Lower lobe of right lung (tissue), 2 donors: ENCODE measurements around the gene QPRT. TPM values are rescaled to one million over a fixed set of nuclear protein-coding genes. Genes with fewer than 3 reads are reported as not detected.
"Not testable (repeated sequence)": the region's sequence is repeated elsewhere in the genome, so short reads cannot be mapped to it uniquely, and the experiment has no call there.

Experiments used
- ATAC-seq, 2 donors: fragments of 200-7000 bp; cut with Tn5 transposase; one replicate each; pipeline ENCODE4 v1.9.1; 2020 to 2022; ENCODE audit warnings: mild to moderate bottlenecking in 2 of 2, moderate library complexity in 2 of 2
- DNase-seq: peaks from one replicate; pipeline ENCODE4 v3.0.0-alpha.2; 2020
- H3K27ac ChIP-seq: fragments of 200-600 bp; one replicate; pipeline ENCODE4 v1.8.0; 2022
- H3K27me3 ChIP-seq: fragments of 200-600 bp; one replicate; pipeline ENCODE4 v1.8.0; 2022; ENCODE audit warnings: low read depth
- H3K36me3 ChIP-seq: fragments of 200-600 bp; one replicate; pipeline ENCODE4 v1.8.0; 2022; ENCODE audit warnings: mild to moderate bottlenecking
- H3K4me1 ChIP-seq: fragments of 200-600 bp; one replicate; pipeline ENCODE4 v1.8.0; 2022
- H3K4me3 ChIP-seq: fragments of 200-600 bp; one replicate; pipeline ENCODE4 v1.8.0; 2022; ENCODE audit warnings: mild to moderate bottlenecking
- H3K9me3 ChIP-seq: fragments of 200-600 bp; one replicate; pipeline ENCODE4 v1.8.0; 2022
- intact Hi-C: fragments of 100-400 bp; cut with DNase I; formaldehyde crosslinking; loops from one replicate; pipeline ENCODE4 v1.11.0; 2022
- total RNA-seq: library from RNA; stranded (reverse); fragmentation: NEBNext Ultra II Directional; extraction: Animal tissue kit (Norgen Biotek cat#: 25700); gene quantifications from one replicate; pipeline ENCODE4 v1.2.1, GENCODE V29; 2021
- TF ChIP-seq, protein P1 (sequence below): fragments of 200-600 bp; IDR thresholded peaks from one replicate; pipeline ENCODE4 v1.8.0; 2022; ENCODE audit warnings: antibody characterized with exemption, mild to moderate bottlenecking
- donor health status: DM: no; HTN: yes; CAD: no; lungs with severe emphysema.

QPRT gene
- total RNA-seq, 1 donor from 2014 or later, result 11.0 TPM

DNA sequence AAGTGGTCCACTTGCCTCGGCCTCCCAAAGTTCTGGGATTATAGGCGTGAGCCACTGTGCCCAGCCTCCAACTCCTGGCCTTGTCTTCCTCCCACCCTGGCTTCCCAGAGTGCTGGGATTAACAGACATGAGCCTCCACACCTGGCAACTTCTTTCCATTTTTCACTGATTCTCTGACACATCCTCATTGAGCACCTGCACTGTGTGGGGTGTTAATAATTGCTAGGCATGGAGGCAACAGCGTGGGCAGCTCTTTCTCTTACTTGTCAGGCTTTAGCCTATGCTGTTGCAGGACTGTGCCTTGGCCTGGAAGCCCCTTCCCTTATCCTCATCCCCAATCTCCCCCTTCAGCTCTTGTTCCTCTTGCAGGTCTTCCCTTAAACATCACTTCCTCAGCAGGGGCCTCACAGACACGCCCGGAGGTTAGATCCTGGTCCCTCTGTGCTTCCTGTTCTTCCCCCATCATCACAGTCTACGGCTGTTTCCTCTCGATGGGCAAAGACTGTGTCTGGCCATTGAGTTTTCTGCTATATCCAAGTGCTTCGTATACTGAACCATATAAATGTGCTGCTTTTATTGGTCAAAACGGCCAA lies 7.9 kb downstream of the QPRT start:
- Histone ChIP-seq H3K4me3 (no peak overlapping the region), H3K36me3 (no peaks in the 10 kb centered on the region), H3K27ac (no peak overlapping the region), H3K27me3 (no peaks in the 10 kb centered on the region), H3K9me3 (no peaks in the 10 kb centered on the region), H3K4me1 (no peaks in the 10 kb centered on the region)
- no peak for DNase-seq
- TF ChIP-seq, protein P1, sequence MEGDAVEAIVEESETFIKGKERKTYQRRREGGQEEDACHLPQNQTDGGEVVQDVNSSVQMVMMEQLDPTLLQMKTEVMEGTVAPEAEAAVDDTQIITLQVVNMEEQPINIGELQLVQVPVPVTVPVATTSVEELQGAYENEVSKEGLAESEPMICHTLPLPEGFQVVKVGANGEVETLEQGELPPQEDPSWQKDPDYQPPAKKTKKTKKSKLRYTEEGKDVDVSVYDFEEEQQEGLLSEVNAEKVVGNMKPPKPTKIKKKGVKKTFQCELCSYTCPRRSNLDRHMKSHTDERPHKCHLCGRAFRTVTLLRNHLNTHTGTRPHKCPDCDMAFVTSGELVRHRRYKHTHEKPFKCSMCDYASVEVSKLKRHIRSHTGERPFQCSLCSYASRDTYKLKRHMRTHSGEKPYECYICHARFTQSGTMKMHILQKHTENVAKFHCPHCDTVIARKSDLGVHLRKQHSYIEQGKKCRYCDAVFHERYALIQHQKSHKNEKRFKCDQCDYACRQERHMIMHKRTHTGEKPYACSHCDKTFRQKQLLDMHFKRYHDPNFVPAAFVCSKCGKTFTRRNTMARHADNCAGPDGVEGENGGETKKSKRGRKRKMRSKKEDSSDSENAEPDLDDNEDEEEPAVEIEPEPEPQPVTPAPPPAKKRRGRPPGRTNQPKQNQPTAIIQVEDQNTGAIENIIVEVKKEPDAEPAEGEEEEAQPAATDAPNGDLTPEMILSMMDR, result no peak
- intact Hi-C loops, result no loop called here
- peak in 1 of 2 donors; percentile 36 for ATAC-seq

DNA sequence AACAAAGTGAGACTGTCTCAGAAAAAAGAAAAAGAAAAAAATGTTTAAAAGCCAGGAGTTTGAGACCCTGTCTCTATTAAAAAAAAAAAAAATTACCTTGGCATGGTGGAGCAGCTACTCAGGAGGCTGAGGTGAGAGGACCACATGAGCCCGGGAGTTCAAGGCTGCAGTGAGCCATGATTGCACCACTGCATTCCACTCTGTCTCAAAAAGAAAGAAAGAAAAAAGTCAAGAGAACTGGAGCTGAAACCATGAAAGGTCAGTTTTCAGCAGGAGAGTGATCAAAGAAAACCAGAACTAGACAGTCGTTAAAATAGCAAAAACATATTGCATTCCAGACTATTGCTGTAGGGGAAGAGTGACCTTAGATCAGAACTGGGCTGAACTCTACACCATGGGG lies 8.8 kb downstream of the QPRT start:
- intact Hi-C loops, result no loop called here
- TF ChIP-seq, protein P1, result no peak
- DNase-seq, result no peak

DNA sequence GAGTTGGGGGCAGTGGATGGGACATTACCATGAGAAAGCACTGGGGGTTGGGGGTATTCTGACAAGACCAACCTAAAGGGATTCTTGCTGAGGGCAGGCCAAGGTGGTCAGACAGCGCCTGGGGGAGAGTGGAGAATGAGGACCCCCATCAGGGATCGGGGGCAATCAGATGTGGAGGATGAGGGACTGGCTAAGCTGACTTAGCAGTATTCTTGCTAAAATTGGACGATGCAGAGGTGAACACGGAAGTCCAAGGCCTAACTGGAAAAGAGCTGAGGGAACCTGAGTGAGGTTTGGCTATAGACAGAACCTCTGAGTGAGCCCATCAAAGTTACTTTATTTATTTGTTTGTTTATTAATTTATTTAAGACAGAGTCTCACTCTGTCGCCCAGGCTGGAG lies 9.2 kb downstream of the QPRT start:
- Histone ChIP-seq H3K27me3 (no peaks in the 10 kb centered on the region), H3K27ac (no peak overlapping the region), H3K4me3 (no peak overlapping the region), H3K4me1 (no peaks in the 10 kb centered on the region), H3K9me3 (no peaks in the 10 kb centered on the region), H3K36me3 (no peaks in the 10 kb centered on the region)
- intact Hi-C loops, result no loop called here
- DNase-seq (no peak), ATAC-seq (no peak)
- TF ChIP-seq, protein P1, result no peak

More for the DNA sequence above, 8.8 kb downstream of the QPRT start:
- Histone ChIP-seq H3K4me3 (no peak overlapping the region), H3K36me3 (no peaks in the 10 kb centered on the region), H3K27me3 (no peaks in the 10 kb centered on the region), H3K9me3 (no peaks in the 10 kb centered on the region), H3K27ac (no peak overlapping the region), H3K4me1 (no peaks in the 10 kb centered on the region)
- ATAC-seq, result no peak

DNA sequence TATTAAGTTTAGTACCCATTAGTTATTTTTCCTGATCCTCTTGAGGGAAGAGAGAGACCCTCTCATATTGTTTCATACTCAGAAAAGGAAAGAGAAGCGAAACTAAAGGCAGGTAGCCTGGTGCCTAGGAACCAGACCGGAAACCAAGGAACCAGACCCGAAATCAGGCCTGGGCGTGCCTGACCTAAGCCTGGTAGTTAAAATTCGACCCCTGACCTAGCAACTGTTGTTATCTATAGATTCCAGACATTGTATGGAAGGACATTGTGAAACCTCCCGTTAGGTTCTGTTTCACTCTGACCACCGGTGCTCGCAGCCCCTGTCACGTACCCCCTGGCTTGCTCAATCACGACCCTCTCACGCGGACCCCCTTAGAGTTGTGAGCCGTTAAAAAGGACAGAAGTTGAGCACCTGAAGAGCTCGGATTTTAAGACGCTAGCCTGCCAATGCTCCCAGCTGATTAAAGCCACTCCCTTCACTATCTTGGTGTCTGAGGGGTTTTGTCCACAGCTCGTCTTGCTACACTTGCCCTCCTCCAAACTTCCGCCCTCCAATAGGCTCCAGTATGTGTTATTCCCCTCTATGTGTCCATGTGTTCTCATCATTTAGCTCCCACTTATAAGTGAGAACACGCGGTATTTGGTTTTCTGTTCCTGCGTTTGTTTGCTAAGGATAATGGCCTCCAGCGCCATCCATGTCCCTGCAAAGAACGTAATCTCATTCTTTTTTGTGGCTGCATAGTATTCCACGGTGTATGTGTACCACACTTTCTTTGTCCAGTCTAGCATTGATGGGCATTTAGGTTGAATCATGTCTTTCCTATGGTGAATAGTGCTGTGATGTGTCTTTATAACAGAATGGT lies 10.7 kb downstream of the QPRT start:
- H3K4me3 ChIP-seq, H3K36me3 ChIP-seq, intact Hi-C loops, H3K27me3 ChIP-seq, ATAC-seq, DNase-seq, H3K9me3 ChIP-seq, H3K27ac ChIP-seq, H3K4me1 ChIP-seq: not testable (repeated sequence)

DNA sequence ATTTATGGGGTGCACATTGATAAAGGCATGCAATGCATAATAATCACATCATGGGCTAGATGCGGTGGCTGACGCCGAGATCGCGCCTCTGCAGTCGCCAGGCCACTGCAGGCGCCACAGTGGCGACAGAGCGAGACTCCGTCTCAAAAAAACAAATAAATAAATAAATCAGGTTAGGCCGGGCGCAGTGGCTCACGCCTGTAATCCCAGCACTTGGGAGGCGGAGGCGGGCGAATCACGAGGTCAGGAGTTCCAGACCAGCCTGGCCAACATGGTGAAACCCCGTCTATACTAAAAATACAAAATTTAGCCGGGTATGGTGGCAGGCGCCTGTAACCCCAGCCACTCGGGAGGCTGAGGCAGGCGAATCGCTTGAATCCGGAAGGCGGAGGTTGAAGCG lies 13.6 kb downstream of the QPRT start:
- H3K4me3 ChIP-seq, H3K27ac ChIP-seq, H3K4me1 ChIP-seq, H3K36me3 ChIP-seq, H3K27me3 ChIP-seq, H3K9me3 ChIP-seq, ATAC-seq, intact Hi-C loops: not testable (repeated sequence)
- peak; percentile 18 for DNase-seq

DNA sequence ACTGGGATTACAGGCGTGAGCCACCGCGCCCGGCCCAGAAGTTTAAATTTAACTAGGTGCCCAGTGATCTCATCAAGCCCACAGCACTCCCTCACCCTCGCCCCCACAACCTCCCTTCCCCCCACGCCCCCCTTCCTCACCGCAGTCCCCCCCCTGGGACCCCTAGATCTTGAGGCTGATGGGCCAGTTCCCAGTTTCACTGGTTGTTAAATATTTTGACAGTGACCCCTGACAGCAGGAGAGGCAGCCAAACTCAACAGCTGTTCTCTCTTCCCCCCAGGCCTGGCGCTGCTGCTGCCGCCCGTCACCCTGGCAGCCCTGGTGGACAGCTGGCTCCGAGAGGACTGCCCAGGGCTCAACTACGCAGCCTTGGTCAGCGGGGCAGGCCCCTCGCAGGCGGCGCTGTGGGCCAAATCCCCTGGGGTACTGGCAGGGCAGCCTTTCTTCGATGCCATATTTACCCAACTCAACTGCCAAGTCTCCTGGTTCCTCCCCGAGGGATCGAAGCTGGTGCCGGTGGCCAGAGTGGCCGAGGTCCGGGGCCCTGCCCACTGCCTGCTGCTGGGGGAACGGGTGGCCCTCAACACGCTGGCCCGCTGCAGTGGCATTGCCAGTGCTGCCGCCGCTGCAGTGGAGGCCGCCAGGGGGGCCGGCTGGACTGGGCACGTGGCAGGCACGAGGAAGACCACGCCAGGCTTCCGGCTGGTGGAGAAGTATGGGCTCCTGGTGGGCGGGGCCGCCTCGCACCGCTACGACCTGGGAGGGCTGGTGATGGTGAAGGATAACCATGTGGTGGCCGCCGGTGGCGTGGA lies 15.6 kb downstream of the QPRT start:
- DNase-seq, result peak; percentile 45
- H3K27ac ChIP-seq, result peak overlapping the region; percentile 48
- H3K36me3 ChIP-seq, result no peaks in the 10 kb centered on the region
- H3K9me3 ChIP-seq, result no peaks in the 10 kb centered on the region
- intact Hi-C loops, result no loop called here
- H3K4me3 ChIP-seq, result no peak overlapping the region
- no peaks in the 10 kb centered on the region for H3K4me1 ChIP-seq
- peak; percentile 25 to 42 for ATAC-seq
- H3K27me3 ChIP-seq, result no peaks in the 10 kb centered on the region
- TF ChIP-seq, protein P1, result no peak

DNA sequence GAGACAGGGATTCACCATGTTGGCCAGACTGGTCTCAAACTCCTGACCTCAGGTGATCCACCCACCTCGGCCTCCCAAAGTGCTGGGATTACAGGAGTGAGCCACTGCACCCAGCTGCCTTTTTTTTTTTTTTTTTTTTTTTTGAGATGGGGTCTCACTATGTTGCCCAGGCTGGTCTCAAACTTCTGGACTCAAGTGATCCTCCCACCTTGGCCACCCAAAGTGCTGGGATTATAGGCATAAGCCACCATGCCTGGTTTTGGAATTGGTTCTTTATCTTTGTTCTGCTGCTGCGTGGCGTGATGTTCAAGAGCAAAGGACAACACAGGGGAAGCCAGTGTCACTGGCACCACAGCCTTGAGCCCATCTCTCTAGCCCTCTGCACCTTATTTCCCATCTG lies 16.7 kb downstream of the QPRT start:
- H3K4me3 ChIP-seq, H3K36me3 ChIP-seq, H3K27me3 ChIP-seq, H3K4me1 ChIP-seq, H3K27ac ChIP-seq, intact Hi-C loops, H3K9me3 ChIP-seq, ATAC-seq: not testable (repeated sequence)
- peak; percentile 5 for DNase-seq
